ENCODE results near the gene OXCT2. TPM values are rescaled to one million over a fixed set of nuclear protein-coding genes. Genes with fewer than 3 reads are reported as not detected.

OXCT2 gene
- total RNA-seq, 6 donors from 2014 or later, result 0.46 to 2.8 (median 0.94) TPM; not detected in 2

DNA sequence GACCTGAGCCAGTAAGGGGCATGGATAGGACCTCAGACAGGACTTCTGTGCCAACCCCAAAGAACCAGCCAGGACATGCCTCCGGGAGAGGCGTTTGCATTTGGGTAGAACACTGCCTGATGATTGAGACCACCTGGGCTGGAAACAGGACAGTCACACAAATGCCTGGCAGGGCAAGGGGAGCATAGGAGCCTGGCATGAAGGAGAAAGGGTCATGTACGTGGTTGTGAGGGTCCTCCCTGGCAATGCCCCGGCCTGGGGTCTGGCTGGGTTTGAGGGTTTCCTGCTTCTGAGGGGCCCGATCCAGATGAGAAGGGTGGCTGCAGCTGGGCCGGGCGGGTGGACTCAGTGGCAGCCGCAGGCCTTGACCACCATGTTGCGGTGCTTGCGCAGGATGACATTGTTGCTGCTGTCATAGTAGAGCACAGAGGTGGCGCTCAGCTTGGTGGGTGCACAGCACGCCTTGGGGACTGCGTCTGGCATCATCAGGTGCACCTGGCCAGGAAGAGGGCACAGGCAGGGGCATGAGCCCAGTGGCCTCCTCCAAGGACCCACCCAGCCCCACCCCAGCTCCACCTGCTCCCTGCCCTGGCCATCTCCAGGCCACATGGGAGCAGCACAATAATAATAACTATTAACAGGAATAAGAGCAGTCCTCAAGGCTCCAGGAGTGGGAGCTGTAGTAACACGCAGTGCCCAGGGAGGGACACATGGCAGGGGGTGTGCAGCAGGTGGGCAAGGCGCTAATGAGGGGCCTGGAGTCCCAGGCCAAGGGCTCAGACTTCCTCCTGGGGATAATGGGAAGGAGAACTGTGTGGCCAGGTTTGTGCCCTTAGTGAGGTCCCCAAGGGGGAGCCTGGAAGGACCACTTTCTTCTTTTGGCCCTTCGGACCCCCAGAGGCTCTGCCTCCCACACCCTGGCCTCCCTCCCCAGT is 10.8 kb downstream of the OXCT2 start:
- DNase-seq, result peak in 1 of 2 donors; percentile 75

DNA sequence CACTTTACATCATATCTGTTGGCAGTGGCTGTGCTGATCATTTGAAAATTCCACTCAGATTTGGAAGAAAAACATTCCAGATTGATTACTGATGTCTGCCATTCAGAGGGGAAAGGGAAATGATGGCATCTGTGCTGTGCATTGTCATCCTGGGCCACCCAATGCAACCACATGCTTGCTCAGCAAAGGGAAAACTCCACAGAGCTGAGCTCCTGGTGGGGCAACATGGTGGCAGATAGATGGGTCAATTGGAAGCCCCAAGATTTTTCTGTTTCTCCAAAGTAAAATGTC is 11.8 kb downstream of the OXCT2 start:
- ATAC-seq (ENCODE audit: low FRiP score in 2 of 2) (no peak), DNase-seq (no peak)
- Histone ChIP-seq H3K9me3 (no peaks in the 10 kb centered on the region), H3K36me3 (peaks cover 11 to 49% (median 33%) of the 10 kb centered on the region in 4 donors), H3K4me1 (no peaks in the 10 kb centered on the region), H3K27me3 (no peaks in the 10 kb centered on the region), H3K27ac (no peak overlapping the region), H3K4me3 (no peak overlapping the region)
- TF ChIP-seq EP300 (IDR thresholded peaks at IDR 0.05), result no peak
- no peak for TF ChIP-seq CTCF (IDR thresholded peaks at IDR 0.05)
- TF ChIP-seq POLR2AphosphoS5 (IDR thresholded peaks at IDR 0.05), result no peak
- TF ChIP-seq POLR2A (IDR thresholded peaks at IDR 0.05), result no peak

More for the DNA sequence above, 10.8 kb downstream of the OXCT2 start:
- Histone ChIP-seq H3K4me1 (no peaks in the 10 kb centered on the region), H3K9me3 (no peaks in the 10 kb centered on the region), H3K4me3 (no peak overlapping the region), H3K36me3 (peaks cover 9 to 39% (median 24%) of the 10 kb centered on the region in 4 donors), H3K27me3 (no peaks in the 10 kb centered on the region), H3K27ac (no peak overlapping the region)
- no peak for ATAC-seq (ENCODE audit: low FRiP score in 2 of 2)
- TF ChIP-seq CTCF (IDR thresholded peaks at IDR 0.05), result no peak
- no peak for TF ChIP-seq POLR2A (IDR thresholded peaks at IDR 0.05)
- TF ChIP-seq EP300 (IDR thresholded peaks at IDR 0.05), result no peak
- TF ChIP-seq POLR2AphosphoS5 (IDR thresholded peaks at IDR 0.05), result no peak
- WGBS, 2 donors, result 93 to 95% methylated on average over 16 of the region's 16 CpGs

DNA sequence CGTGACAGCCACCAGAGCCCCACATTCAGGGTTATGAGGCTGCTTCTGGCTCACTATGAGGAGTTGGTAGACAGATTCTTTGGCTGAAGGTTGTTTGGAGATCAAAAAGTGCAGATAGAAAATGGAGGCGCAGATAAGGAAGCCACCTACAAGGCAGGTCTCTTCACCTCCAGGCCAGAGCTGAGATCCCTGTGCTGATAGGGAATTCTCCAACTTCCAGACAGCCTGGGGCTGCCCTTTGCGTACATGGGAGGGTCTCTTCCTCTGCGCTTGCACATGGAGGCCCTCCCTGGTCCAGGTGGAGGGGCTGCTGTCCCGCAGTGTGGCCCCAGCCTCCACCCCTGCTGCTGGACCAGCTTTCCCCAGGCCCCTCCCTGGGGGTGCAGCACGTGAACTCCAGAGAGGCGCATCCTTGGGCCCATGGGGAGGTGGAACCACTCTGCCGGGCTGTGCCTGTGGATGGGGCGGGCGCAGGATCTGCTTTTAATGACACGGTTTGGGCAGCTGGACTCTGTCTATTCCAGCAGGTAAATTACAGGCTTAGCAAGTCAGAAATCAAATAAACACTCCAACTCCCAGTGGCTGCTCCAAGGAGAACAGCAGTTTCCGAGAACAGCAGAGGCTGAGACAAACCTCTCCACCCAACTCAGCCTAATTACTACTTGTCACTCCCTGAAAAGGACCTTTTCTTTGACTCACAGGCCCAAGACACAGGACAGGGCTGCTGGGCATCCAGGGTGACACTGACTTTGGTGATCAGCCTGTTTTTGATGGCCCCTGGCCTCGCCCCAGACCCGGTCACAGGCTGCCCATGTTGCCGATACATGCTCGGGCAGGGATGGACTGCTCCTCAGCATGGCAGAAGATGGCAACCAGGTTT is 12.4 kb downstream of the OXCT2 start:
- H3K27ac ChIP-seq, result no peak overlapping the region
- H3K27me3 ChIP-seq, result no peaks in the 10 kb centered on the region
- H3K36me3 ChIP-seq, result peaks cover 16 to 54% (median 39%) of the 10 kb centered on the region in 4 donors
- 93 to 94% methylated on average over 6 to 11 of the region's 16 CpGs for WGBS, 2 donors
- no peaks in the 10 kb centered on the region for H3K4me1 ChIP-seq
- ATAC-seq (ENCODE audit: low FRiP score in 2 of 2) (no peak), DNase-seq (peak in 1 of 2 donors; percentile 39)
- H3K9me3 ChIP-seq, result no peaks in the 10 kb centered on the region
- H3K4me3 ChIP-seq, result no peak overlapping the region
- TF ChIP-seq POLR2A (IDR thresholded peaks at IDR 0.05) (no peak), POLR2AphosphoS5 (IDR thresholded peaks at IDR 0.05) (no peak), CTCF (IDR thresholded peaks at IDR 0.05) (no peak)

DNA sequence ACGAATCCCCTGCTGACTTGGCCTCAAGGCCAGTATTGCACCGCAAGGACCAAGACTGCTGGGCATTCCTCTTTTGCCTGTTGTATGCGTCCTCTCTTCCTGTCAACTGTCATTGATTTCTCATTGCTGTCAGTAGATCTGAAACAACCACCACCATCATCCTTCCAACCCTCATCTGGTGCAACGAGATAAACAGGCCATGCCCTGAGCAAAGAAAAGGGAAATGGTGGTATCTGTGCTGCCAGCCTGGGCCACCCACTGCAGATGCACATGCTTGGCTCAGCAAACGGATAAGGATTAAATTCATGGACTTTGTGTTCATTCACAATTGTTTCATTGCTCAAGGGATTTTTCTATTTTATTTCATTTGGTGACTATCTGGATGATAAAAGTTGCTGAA is 13.6 kb downstream of the OXCT2 start:
- H3K4me3 ChIP-seq, result no peak overlapping the region
- no peaks in the 10 kb centered on the region for H3K9me3 ChIP-seq
- no peaks in the 10 kb centered on the region for H3K27me3 ChIP-seq
- TF ChIP-seq EP300 (IDR thresholded peaks at IDR 0.05) (no peak), POLR2A (IDR thresholded peaks at IDR 0.05) (no peak), CTCF (IDR thresholded peaks at IDR 0.05) (no peak), POLR2AphosphoS5 (IDR thresholded peaks at IDR 0.05) (no peak)
- no peaks in the 10 kb centered on the region for H3K4me1 ChIP-seq
- peaks cover 27 to 67% (median 52%) of the 10 kb centered on the region in 4 donors for H3K36me3 ChIP-seq
- WGBS, 2 donors, result 81 to 91% methylated on average over 5 of the region's 5 CpGs
- no peak for ATAC-seq (ENCODE audit: low FRiP score in 2 of 2)
- H3K27ac ChIP-seq, result no peak overlapping the region
- no peak for DNase-seq
